ENCODE results near the gene SLC39A11. TPM values are rescaled to one million over a fixed set of nuclear protein-coding genes. Genes with fewer than 3 reads are reported as not detected.
"Not testable (repeated sequence)": the region's sequence is repeated elsewhere in the genome, so short reads cannot be mapped to it uniquely, and the experiment has no call there.

SLC39A11 gene
- total RNA-seq, 2 donors from 2014 or later, result 27.8 to 39.6 TPM

DNA sequence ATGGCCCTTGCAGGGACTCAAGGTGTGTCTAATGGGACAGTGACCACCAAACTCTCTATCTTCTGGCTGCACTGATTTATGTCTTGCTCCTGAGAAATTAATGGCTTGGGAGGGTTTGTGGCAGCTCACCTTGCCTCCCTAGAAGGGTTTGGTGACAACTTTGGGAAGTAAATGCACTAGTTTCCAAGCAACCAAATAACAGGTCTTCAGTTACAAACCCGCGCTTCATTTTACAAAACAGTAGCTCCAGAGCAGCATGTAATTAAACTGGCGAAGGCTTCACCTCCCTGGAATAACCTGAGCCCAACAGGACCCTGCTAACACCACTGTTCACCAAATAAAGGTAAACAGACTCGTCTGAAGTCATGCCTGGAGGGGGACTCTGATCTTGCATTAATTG, 318.3 kb downstream of the SLC39A11 start:
- WGBS, 2 donors, result 90 to 94% methylated on average over 4 of the region's 4 CpGs
- Histone ChIP-seq H3K27ac (no peak overlapping the region), H3K36me3 (replicated peaks in 1 of 2; ENCODE audit: insufficient read depth in 1 of 2, low read depth in 2 of 2) (no peaks in the 10 kb centered on the region), H3K4me1 (no peaks in the 10 kb centered on the region), H3K27me3 (no peaks in the 10 kb centered on the region), H3K4me3 (no peak overlapping the region), H3K9me3 (no peaks in the 10 kb centered on the region)
- no peak for TF ChIP-seq POLR2A (IDR thresholded peaks at IDR 0.05)
- TF ChIP-seq, protein P1, sequence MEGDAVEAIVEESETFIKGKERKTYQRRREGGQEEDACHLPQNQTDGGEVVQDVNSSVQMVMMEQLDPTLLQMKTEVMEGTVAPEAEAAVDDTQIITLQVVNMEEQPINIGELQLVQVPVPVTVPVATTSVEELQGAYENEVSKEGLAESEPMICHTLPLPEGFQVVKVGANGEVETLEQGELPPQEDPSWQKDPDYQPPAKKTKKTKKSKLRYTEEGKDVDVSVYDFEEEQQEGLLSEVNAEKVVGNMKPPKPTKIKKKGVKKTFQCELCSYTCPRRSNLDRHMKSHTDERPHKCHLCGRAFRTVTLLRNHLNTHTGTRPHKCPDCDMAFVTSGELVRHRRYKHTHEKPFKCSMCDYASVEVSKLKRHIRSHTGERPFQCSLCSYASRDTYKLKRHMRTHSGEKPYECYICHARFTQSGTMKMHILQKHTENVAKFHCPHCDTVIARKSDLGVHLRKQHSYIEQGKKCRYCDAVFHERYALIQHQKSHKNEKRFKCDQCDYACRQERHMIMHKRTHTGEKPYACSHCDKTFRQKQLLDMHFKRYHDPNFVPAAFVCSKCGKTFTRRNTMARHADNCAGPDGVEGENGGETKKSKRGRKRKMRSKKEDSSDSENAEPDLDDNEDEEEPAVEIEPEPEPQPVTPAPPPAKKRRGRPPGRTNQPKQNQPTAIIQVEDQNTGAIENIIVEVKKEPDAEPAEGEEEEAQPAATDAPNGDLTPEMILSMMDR (IDR thresholded peaks at IDR 0.05), result no peak
- DNase-seq (no peak), ATAC-seq (no peak)
- intact Hi-C loops (cut with DNase I), result no loop called here

- H3K36me3 ChIP-seq (replicated peaks in 1 of 2; ENCODE audit: insufficient read depth in 1 of 2, low read depth in 2 of 2); intact Hi-C loops (cut with DNase I); H3K4me3 ChIP-seq; DNase-seq; H3K27me3 ChIP-seq; H3K27ac ChIP-seq; ATAC-seq; H3K9me3 ChIP-seq; H3K4me1 ChIP-seq: not testable (repeated sequence)
- WGBS, 2 donors, result 100% methylated on average over 1 of the region's 1 CpG
Observed at GRCh38 chr17:72773225-72773624, 319.3 kb downstream of the SLC39A11 start.

- H3K4me1 ChIP-seq, result no peaks in the 10 kb centered on the region
- WGBS, 2 donors, result 91 to 95% methylated on average over 7 of the region's 7 CpGs
Observed at GRCh38 chr17:72772331-72772821, 320.1 kb downstream of the SLC39A11 start.

DNA sequence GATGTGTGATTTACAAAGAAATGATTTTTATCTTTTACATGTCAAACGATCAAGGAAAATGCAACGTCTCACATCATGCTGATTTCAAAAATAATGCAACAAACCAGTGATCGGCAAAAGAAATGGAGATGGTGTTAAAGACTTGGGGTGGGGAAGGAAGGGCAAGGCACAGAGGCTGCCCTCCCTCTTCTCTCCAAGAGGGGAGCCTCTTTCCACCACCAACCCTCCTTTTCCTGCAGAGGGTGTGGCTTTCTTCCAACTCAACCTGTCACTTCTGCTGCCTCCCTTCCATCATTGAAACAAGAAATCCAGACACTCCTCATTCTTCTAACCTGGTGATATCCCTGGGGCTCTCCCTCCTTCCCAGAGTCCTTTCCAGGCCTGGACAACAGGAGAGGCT, 320.8 kb downstream of the SLC39A11 start:
- no peaks in the 10 kb centered on the region for H3K9me3 ChIP-seq
- no peak overlapping the region for H3K4me3 ChIP-seq
- ATAC-seq, result no peak
- intact Hi-C loops (cut with DNase I), result no loop called here
- no peak for TF ChIP-seq POLR2A (IDR thresholded peaks at IDR 0.05)
- TF ChIP-seq, protein P1 (IDR thresholded peaks at IDR 0.05), result no peak
- no peaks in the 10 kb centered on the region for H3K4me1 ChIP-seq
- DNase-seq, result no peak
- H3K27ac ChIP-seq, result no peak overlapping the region
- H3K27me3 ChIP-seq, result no peaks in the 10 kb centered on the region
- 87 to 100% methylated on average over 3 of the region's 3 CpGs for WGBS, 2 donors
- no peaks in the 10 kb centered on the region for H3K36me3 ChIP-seq (replicated peaks in 1 of 2; ENCODE audit: insufficient read depth in 1 of 2, low read depth in 2 of 2)

More at GRCh38 chr17:72772331-72772821, 320.1 kb downstream of the SLC39A11 start:
- H3K36me3 ChIP-seq (replicated peaks in 1 of 2; ENCODE audit: insufficient read depth in 1 of 2, low read depth in 2 of 2), result no peaks in the 10 kb centered on the region
- DNase-seq (no peak), ATAC-seq (no peak)
- no peaks in the 10 kb centered on the region for H3K27me3 ChIP-seq
- H3K4me3 ChIP-seq, result no peak overlapping the region
- H3K27ac ChIP-seq, result no peak overlapping the region
- intact Hi-C loops (cut with DNase I), result no loop called here
- H3K9me3 ChIP-seq, result no peaks in the 10 kb centered on the region
- TF ChIP-seq POLR2A (IDR thresholded peaks at IDR 0.05), result no peak
- TF ChIP-seq, protein P1 (IDR thresholded peaks at IDR 0.05), result no peak

GRCh38 chr17:72766761-72767356, 325.6 kb downstream of the SLC39A11 start:
- Histone ChIP-seq H3K27me3 (no peaks in the 10 kb centered on the region), H3K4me3 (no peak overlapping the region), H3K27ac (no peak overlapping the region), H3K4me1 (no peaks in the 10 kb centered on the region), H3K9me3 (no peaks in the 10 kb centered on the region), H3K36me3 (replicated peaks in 1 of 2; ENCODE audit: insufficient read depth in 1 of 2, low read depth in 2 of 2) (no peaks in the 10 kb centered on the region)
- TF ChIP-seq, protein P1 (IDR thresholded peaks at IDR 0.05), result no peak
- TF ChIP-seq POLR2A (IDR thresholded peaks at IDR 0.05), result no peak
- ATAC-seq (no peak), DNase-seq (no peak)
- WGBS, 2 donors, result 77 to 85% methylated on average over 4 of the region's 4 CpGs
- intact Hi-C loops (cut with DNase I), result no loop called here

Measured in body of pancreas (tissue), 4 donors.